Measurements from ENCODE around the gene GLI3. TPM values are rescaled to one million over a fixed set of nuclear protein-coding genes. Genes with fewer than 3 reads are reported as not detected.

GLI3 gene
- total RNA-seq, 1 experiment from 2014 or later: not detected

- Histone ChIP-seq H4K20me1 (ENCODE audit: insufficient read depth) (no peaks in the 10 kb centered on the region), H3K27ac (no peak overlapping the region), H3K4me2 (no peak overlapping the region), H3K9me3 (ENCODE audit: insufficient read depth, low read depth) (no peaks in the 10 kb centered on the region), H3K4me1 (replicated peaks; ENCODE audit: insufficient read depth) (no peaks in the 10 kb centered on the region), H2AFZ (no peak overlapping the region), H3K27me3 (ENCODE audit: insufficient read depth, low read depth) (peaks cover 83% of the 10 kb centered on the region), H3F3A (ENCODE audit: insufficient read depth, low read depth) (no peaks in the 10 kb centered on the region), H3K79me2 (ENCODE audit: low read depth) (no peaks in the 10 kb centered on the region), H3K36me3 (ENCODE audit: low read depth) (no peaks in the 10 kb centered on the region), H3K4me3 (no peak overlapping the region), H3K9me2 (ENCODE audit: insufficient read depth) (no peaks in the 10 kb centered on the region)
- DNase-seq: no peak
- no peak for TF ChIP-seq EZH2 (IDR thresholded peaks at IDR 0.05; ENCODE audit: low read depth)
- TF ChIP-seq, protein P1, sequence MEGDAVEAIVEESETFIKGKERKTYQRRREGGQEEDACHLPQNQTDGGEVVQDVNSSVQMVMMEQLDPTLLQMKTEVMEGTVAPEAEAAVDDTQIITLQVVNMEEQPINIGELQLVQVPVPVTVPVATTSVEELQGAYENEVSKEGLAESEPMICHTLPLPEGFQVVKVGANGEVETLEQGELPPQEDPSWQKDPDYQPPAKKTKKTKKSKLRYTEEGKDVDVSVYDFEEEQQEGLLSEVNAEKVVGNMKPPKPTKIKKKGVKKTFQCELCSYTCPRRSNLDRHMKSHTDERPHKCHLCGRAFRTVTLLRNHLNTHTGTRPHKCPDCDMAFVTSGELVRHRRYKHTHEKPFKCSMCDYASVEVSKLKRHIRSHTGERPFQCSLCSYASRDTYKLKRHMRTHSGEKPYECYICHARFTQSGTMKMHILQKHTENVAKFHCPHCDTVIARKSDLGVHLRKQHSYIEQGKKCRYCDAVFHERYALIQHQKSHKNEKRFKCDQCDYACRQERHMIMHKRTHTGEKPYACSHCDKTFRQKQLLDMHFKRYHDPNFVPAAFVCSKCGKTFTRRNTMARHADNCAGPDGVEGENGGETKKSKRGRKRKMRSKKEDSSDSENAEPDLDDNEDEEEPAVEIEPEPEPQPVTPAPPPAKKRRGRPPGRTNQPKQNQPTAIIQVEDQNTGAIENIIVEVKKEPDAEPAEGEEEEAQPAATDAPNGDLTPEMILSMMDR (conservative IDR thresholded peaks at IDR 0.05): no peak
- ChIA-PET CTCF (no interaction called here), POLR2A (ENCODE audit: unreplicated experiment) (no interaction called here)
- no TSS peak for BruUV-seq (replicated peaks)
- intact Hi-C loops (cut with micrococcal nuclease; ENCODE audit: unreplicated experiment): no loop called here
Measured at GRCh38 chr7:42198296-42198695, 38.7 kb downstream of the GLI3 start.

DNA sequence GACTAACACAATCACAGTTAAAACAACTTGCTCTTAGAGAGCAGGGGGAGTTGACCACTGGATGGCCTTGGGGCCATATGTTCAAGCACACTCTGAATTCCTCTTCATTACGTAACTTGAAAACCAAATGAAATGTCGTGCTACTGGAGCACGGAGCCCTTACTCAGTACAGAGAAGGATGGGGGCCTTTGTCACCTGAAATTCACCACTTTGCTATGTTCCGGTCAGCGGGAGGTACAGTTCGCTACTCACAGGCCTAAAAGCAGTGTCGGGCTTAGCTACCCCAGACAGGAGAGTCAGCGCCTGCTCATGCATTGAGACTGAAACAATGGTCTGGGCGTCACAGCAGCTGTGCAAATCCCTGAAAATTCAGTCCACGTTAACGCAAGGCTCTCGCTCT, 39.6 kb downstream of the GLI3 start:
- TF ChIP-seq, protein P1 (conservative IDR thresholded peaks at IDR 0.05): no peak
- no peak for TF ChIP-seq EZH2 (IDR thresholded peaks at IDR 0.05; ENCODE audit: low read depth)
- H4K20me1 ChIP-seq (ENCODE audit: insufficient read depth): no peaks in the 10 kb centered on the region
- POLR2A ChIA-PET (ENCODE audit: unreplicated experiment): no interaction called here
- H3K36me3 ChIP-seq (ENCODE audit: low read depth): no peaks in the 10 kb centered on the region
- CTCF ChIA-PET: no interaction called here
- no peaks in the 10 kb centered on the region for H3K9me3 ChIP-seq (ENCODE audit: insufficient read depth, low read depth)
- H3K4me2 ChIP-seq: no peak overlapping the region
- no peak overlapping the region for H3K27ac ChIP-seq
- no peaks in the 10 kb centered on the region for H3K79me2 ChIP-seq (ENCODE audit: low read depth)
- no peak overlapping the region for H2AFZ ChIP-seq
- BruUV-seq (replicated peaks): no TSS peak
- H3K9me2 ChIP-seq (ENCODE audit: insufficient read depth): no peaks in the 10 kb centered on the region
- peaks cover 87% of the 10 kb centered on the region for H3K27me3 ChIP-seq (ENCODE audit: insufficient read depth, low read depth)
- no peak for DNase-seq
- no peaks in the 10 kb centered on the region for H3K4me1 ChIP-seq (replicated peaks; ENCODE audit: insufficient read depth)
- no peak overlapping the region for H3K4me3 ChIP-seq
- no peaks in the 10 kb centered on the region for H3F3A ChIP-seq (ENCODE audit: insufficient read depth, low read depth)
- intact Hi-C loops (cut with micrococcal nuclease; ENCODE audit: unreplicated experiment): no loop called here

GRCh38 chr7:42194238-42194637, 42.8 kb downstream of the GLI3 start:
- Histone ChIP-seq H3F3A (ENCODE audit: insufficient read depth, low read depth) (no peaks in the 10 kb centered on the region), H4K20me1 (ENCODE audit: insufficient read depth) (no peaks in the 10 kb centered on the region), H3K36me3 (ENCODE audit: low read depth) (no peaks in the 10 kb centered on the region), H3K79me2 (ENCODE audit: low read depth) (no peaks in the 10 kb centered on the region), H3K27me3 (ENCODE audit: insufficient read depth, low read depth) (peaks cover 81% of the 10 kb centered on the region), H3K9me2 (ENCODE audit: insufficient read depth) (no peaks in the 10 kb centered on the region), H3K4me1 (replicated peaks; ENCODE audit: insufficient read depth) (no peaks in the 10 kb centered on the region), H3K27ac (no peak overlapping the region), H3K4me2 (no peak overlapping the region), H2AFZ (no peak overlapping the region), H3K9me3 (ENCODE audit: insufficient read depth, low read depth) (no peaks in the 10 kb centered on the region), H3K4me3 (no peak overlapping the region)
- DNase-seq: no peak
- BruUV-seq (replicated peaks): no TSS peak
- intact Hi-C loops (cut with micrococcal nuclease; ENCODE audit: unreplicated experiment): no loop called here
- ChIA-PET CTCF (no interaction called here), POLR2A (ENCODE audit: unreplicated experiment) (no interaction called here)
- TF ChIP-seq, protein P1 (conservative IDR thresholded peaks at IDR 0.05): no peak
- TF ChIP-seq EZH2 (IDR thresholded peaks at IDR 0.05; ENCODE audit: low read depth): no peak
